KBM-7 (cell line): ENCODE results near the gene GRN.
A peak's percentile ranks its signal among the peaks of the same experiment; 100 is the strongest.
"Not testable (repeated sequence)": the region's sequence is repeated elsewhere in the genome, so short reads cannot be mapped to it uniquely, and the experiment has no call there.

ENCODE experiments used
- DNase-seq: peaks from one replicate; pipeline ENCODE4 v3.0.0-alpha.2; 2015
- in situ Hi-C: fragments of 300-500 bp; cut with MboI; formaldehyde crosslinking; loops from 2 replicates; pipeline ENCODE4 v1.14.3; 2020; ENCODE audit warnings: low sequenced_read_pairs, low pct_unique_long_range_greater_than_20kb, mixed read lengths

GRN gene

GRCh38 chr17:44356241-44356640 is 11.1 kb downstream of the GRN start:
- in situ Hi-C loops, result no loop called here
- DNase-seq, result no peak

GRCh38 chr17:44358066-44358465 is 13.0 kb downstream of the GRN start:
- no peak for DNase-seq
- in situ Hi-C loops, result no loop called here

GRCh38 chr17:44359006-44359405 is 13.9 kb downstream of the GRN start:
- DNase-seq, result no peak

GRCh38 chr17:44359458-44360143 is 14.5 kb downstream of the GRN start:
- DNase-seq, result no peak
- in situ Hi-C loops, result no loop called here

More at GRCh38 chr17:44359006-44359405, 13.9 kb downstream of the GRN start:
- in situ Hi-C loops, result no loop called here

GRCh38 chr17:44360144-44360533 is 15.0 kb downstream of the GRN start:
- in situ Hi-C loops, result no loop called here
- no peak for DNase-seq

GRCh38 chr17:44360826-44361225 is 15.7 kb downstream of the GRN start:
- no peak for DNase-seq
- in situ Hi-C loops, result no loop called here

GRCh38 chr17:44361292-44362260 is 16.5 kb downstream of the GRN start:
- no peak for DNase-seq
- in situ Hi-C loops, result no loop called here

- DNase-seq, result no peak
- in situ Hi-C loops, result no loop called here
Measured at GRCh38 chr17:44362459-44362948, 17.4 kb downstream of the GRN start.

GRCh38 chr17:44362949-44363612 is 18.0 kb downstream of the GRN start:
- no peak for DNase-seq
- in situ Hi-C loops, result no loop called here

GRCh38 chr17:44363613-44364159 is 18.6 kb downstream of the GRN start, which contains the start of gene FAM171A2:
TSS of gene FAM171A2 (minus strand) at chr17:44363853. CDS start at chr17:44363714, 139 bp downstream.
- DNase-seq, result peak; percentile 44
- in situ Hi-C loops, result no loop called here

- in situ Hi-C loops, DNase-seq: not testable (repeated sequence)
Measured at GRCh38 chr17:44365051-44365450, 19.9 kb downstream of the GRN start.

GRCh38 chr17:44367231-44367979 is 22.3 kb downstream of the GRN start:
- in situ Hi-C loops, result no loop called here
- no peak for DNase-seq

GRCh38 chr17:44368391-44369243 is 23.5 kb downstream of the GRN start:
- in situ Hi-C loops, DNase-seq: not testable (repeated sequence)

- in situ Hi-C loops, DNase-seq: not testable (repeated sequence)
Measured at GRCh38 chr17:44369414-44370023, 24.4 kb downstream of the GRN start.

- no peak for DNase-seq
- in situ Hi-C loops, result no loop called here
Measured at GRCh38 chr17:44372036-44372435, 26.9 kb downstream of the GRN start.

GRCh38 chr17:44374306-44375195 is 29.4 kb downstream of the GRN start:
- in situ Hi-C loops, result no loop called here
- no peak for DNase-seq
